CD4-positive, alpha-beta memory T cell (primary cell): Measurements from ENCODE around the gene PCP2. TPM values are rescaled to one million over a fixed set of nuclear protein-coding genes. Genes with fewer than 3 reads are reported as not detected.

Source experiments
- CTCF ChIA-PET: fragments of 350-600 bp; sonication (Branson Sonifier 250); formaldehyde crosslinking; loops from one replicate; lab custom pipeline; 2021; ENCODE audit warnings: inconsistent platforms; ENCODE audit not compliant: partially characterized antibody; lab: Charles Lee
- POLR2A ChIA-PET: fragments of 350-600 bp; sonication (Branson Sonifier 250); formaldehyde crosslinking; loops from one replicate; lab custom pipeline; 2021; ENCODE audit not compliant: partially characterized antibody; lab: Charles Lee
- DNase-seq, 5 donors: peaks; one replicate each; pipeline versions ENCODE4 v3.0.0 to v3.0.0-alpha.2; 2020 to 2022; ENCODE audit warnings: mixed read lengths in 1 of 5
- H3K27ac ChIP-seq: one replicate; pipeline ENCODE4 v1.7.0; 2013; ENCODE audit warnings: low read depth, low read length
- H3K27me3 ChIP-seq: 2 replicates; pipeline ENCODE4 v1.7.0; 2013; ENCODE audit warnings: mild to moderate bottlenecking, low read length, moderate library complexity; ENCODE audit not compliant: insufficient read depth
- H3K36me3 ChIP-seq: 2 replicates; pipeline ENCODE4 v1.7.0; 2013; ENCODE audit warnings: mild to moderate bottlenecking, low read length, moderate library complexity; ENCODE audit not compliant: insufficient read depth
- H3K4me1 ChIP-seq: 2 replicates; pipeline ENCODE4 v1.7.0; 2013; ENCODE audit warnings: mild to moderate bottlenecking, low read length, moderate library complexity; ENCODE audit not compliant: insufficient read depth
- H3K4me3 ChIP-seq, 2 donors: one replicate each; pipeline ENCODE4 v1.7.0; 2013; ENCODE audit warnings: low read length in 2 of 2, mild to moderate bottlenecking in 1 of 2
- H3K9me3 ChIP-seq, 2 donors: one replicate each; pipeline ENCODE4 v1.7.0; 2013; ENCODE audit warnings: low read length in 2 of 2, control low read depth in 1 of 2; ENCODE audit not compliant: control insufficient read depth in 1 of 2
- H3K27ac Mint-ChIP-seq, 7 donors: one replicate each; pipeline ENCODE4 v1.8.0; 2020 to 2021; ENCODE audit warnings: mixed read lengths in 7 of 7, mild to moderate bottlenecking in 6 of 7, inconsistent platforms in 3 of 7, moderate library complexity in 3 of 7
- H3K27me3 Mint-ChIP-seq, 2 donors: one replicate each; pipeline ENCODE4 v1.8.0; 2020 to 2021; ENCODE audit warnings: mixed read lengths in 2 of 2
- H3K36me3 Mint-ChIP-seq, 2 donors: one replicate each; pipeline ENCODE4 v1.8.0; 2020 to 2021; ENCODE audit warnings: mixed read lengths in 2 of 2, inconsistent platforms in 1 of 2, mild to moderate bottlenecking in 1 of 2
- H3K4me1 Mint-ChIP-seq, 4 donors: one replicate each; pipeline ENCODE4 v1.8.0; 2020 to 2021; ENCODE audit warnings: mixed read lengths in 4 of 4, mild to moderate bottlenecking in 1 of 4
- H3K4me3 Mint-ChIP-seq, 8 donors: one replicate each; pipeline ENCODE4 v1.8.0; 2020 to 2021; ENCODE audit warnings: mixed read lengths in 8 of 8, mild to moderate bottlenecking in 7 of 8, moderate library complexity in 6 of 8, inconsistent platforms in 3 of 8
- H3K9me3 Mint-ChIP-seq, 8 donors: one replicate each; pipeline ENCODE4 v1.8.0; 2020 to 2021; ENCODE audit warnings: mixed read lengths in 8 of 8, mild to moderate bottlenecking in 5 of 8, inconsistent platforms in 3 of 8, moderate library complexity in 1 of 8
- intact Hi-C: fragments of 100-400 bp; cut with micrococcal nuclease; formaldehyde crosslinking; loops from one replicate; pipeline ENCODE4 v1.15.1; 2023
- polyA plus RNA-seq, 2 donors: library from polyadenylated mRNA; unstranded; fragments of 300-500 nt; fragmentation: Illumina TruSeq; gene quantifications; one replicate each; pipeline ENCODE4 v1.2.3, GENCODE V29; 2021
- total RNA-seq, 2 experiments: library from RNA; stranded (reverse); gene quantifications; one replicate each; pipeline ENCODE4 v1.2.3, GENCODE V29; 2021

PCP2 gene
- total and polyA plus RNA-seq, 4 experiments from 2014 or later: 0.96 to 6.4 (median 3.4) TPM

DNA sequence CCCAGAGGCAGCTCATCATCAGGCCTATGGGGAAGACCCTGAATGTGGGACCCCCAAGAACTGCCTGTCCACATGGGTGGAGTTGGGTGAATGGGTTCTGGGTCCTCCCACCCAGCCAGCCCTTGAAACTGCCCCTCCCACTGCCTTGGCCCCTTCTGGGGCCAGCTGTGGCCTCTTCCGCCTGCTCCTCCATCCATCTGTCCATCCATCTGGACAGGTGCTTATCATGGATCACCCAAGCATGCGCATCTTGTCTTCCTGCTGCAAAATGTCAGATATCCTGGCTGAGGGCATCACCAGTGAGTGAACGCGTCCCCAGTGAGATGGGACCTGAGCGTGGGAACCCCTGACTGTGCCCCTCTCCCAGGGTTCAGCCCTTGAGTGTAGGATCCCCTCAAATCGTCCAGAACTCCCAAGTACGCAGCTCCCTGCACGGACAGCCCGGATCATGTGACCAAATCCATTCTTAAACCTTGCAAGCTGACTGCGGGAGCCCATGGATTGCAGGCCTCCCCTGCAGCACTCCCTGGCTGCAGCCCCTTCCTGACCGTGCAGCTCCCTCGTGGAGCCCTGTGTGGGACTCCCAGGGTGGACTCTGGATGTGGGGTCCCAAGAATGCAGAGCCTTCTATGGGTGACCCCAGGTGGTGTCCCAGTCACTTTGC, 5.4 kb upstream of the PCP2 start:
- Histone ChIP-seq H3K4me1 (peaks cover 36% of the 10 kb centered on the region), H3K36me3 (peaks cover 16% of the 10 kb centered on the region), H3K9me3 (no peaks in the 10 kb centered on the region), H3K27me3 (no peaks in the 10 kb centered on the region), H3K4me3 (no peak overlapping the region), H3K27ac (no peak overlapping the region)
- Mint-ChIP-seq H3K27me3 (no peaks in the 10 kb centered on the region), H3K9me3 (no peaks in the 10 kb centered on the region), H3K36me3 (peaks cover 7 to 11% of the 10 kb centered on the region in 2 donors), H3K4me3 (peak overlapping the region in 7 of 8 donors; percentile 14 to 61 (median 41)), H3K27ac (peak overlapping the region in 4 of 7 donors; percentile 28 to 90 (median 60)), H3K4me1 (peaks cover 20 to 50% (median 34%) of the 10 kb centered on the region in 4 donors)
- CTCF ChIA-PET: no interaction called here
- intact Hi-C loops: no loop called here
- peak in 1 of 5 donors; percentile 33 for DNase-seq
- POLR2A ChIA-PET: interaction anchor here (1.7 to 3.1 kb wide), 3 partner anchors 9 to 282 kb away, joined by 4 to 15 read pairs (median 5); partner anchors contain the start of genes PET100, SNAPC2 and XAB2

DNA sequence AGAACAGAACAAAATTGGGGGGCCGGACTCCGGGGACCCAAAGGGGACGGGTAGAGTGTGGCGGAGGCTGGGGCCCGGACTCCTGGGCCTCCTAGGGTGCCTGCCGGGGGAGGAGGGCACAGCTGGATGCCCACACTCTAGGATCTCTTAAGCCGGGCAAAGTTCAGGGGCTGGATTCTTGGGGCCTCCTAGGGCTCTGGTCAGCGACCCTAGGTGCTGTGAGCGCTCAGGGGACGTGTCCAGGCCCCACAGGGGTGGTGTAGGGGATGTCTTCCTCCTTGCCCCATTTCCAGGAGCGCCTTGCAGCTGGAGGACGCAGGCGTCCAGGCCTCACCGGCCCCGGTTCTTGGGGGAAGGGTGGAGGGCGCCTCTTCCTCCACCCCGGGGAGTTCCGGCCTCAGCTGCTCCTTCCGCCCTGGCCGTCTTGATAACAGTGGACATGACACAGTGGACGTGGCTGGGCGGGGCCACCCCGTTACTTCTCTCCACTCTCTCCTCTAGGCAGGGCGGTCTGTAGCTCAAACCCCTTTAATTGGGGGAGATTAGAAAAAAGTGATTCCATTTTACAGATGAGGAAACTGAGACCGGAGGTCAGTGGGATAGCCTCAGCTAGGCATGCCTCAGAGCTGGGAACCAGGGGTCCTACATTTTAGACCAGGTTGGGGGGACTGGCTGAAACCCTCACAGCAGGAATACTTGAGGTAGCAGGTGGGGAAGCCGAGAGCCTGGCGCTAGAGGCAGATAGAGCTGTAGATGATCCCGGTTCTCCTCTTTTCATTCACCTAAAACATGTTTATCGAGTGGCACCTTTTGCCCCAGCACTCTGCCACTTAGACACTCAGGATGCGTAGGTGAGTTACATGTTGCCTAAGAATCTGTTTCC, 4.1 kb upstream of the PCP2 start:
- POLR2A ChIA-PET: interaction anchor here (0.7 to 3.1 kb wide), 11 partner anchors 8 to 306 kb away, joined by 3 to 15 read pairs (median 4); partner anchors contain the start of genes PET100, RETN, SNAPC2 and TIMM44
- no peaks in the 10 kb centered on the region for H3K9me3 Mint-ChIP-seq
- H3K9me3 ChIP-seq: no peaks in the 10 kb centered on the region
- CTCF ChIA-PET: interaction anchor here (0.8 to 1.3 kb wide), 5 partner anchors 8 to 162 kb away, joined by 3 to 7 read pairs (median 3); partner anchors contain the start of genes PET100, TRAPPC5 and XAB2
- peak overlapping the region; percentile 82 to 89 (median 84) for H3K4me3 Mint-ChIP-seq
- H3K4me1 Mint-ChIP-seq: peaks cover 20 to 50% (median 34%) of the 10 kb centered on the region in 4 donors
- H3K36me3 ChIP-seq: peaks cover 13% of the 10 kb centered on the region
- peak overlapping the region; percentile 36 to 74 for H3K4me3 ChIP-seq
- peak in 2 of 5 donors; percentile 23 for DNase-seq
- peaks cover 36% of the 10 kb centered on the region for H3K4me1 ChIP-seq
- H3K27ac ChIP-seq: peak overlapping the region; percentile 77
- H3K27me3 Mint-ChIP-seq: no peaks in the 10 kb centered on the region
- intact Hi-C loops: loop anchor here (1.0 to 2.0 kb wide), 3 partner anchors 8 to 103 kb away; partner anchors contain the start of genes PET100, PNPLA6, TRAPPC5 and XAB2
- no peaks in the 10 kb centered on the region for H3K27me3 ChIP-seq
- H3K36me3 Mint-ChIP-seq: peaks cover 7 to 16% of the 10 kb centered on the region in 2 donors
- H3K27ac Mint-ChIP-seq: peak overlapping the region; percentile 82 to 95 (median 94)

GRCh38 chr19:7636691-7637373, 3.3 kb upstream of the PCP2 start, which contains the start of gene STXBP2:
Gene STXBP2 (plus strand): TSS chr19:7637110. CDS start chr19:7637150, 40 bp downstream.
- no peaks in the 10 kb centered on the region for H3K27me3 ChIP-seq
- H3K27ac ChIP-seq: peak within 1 kb of the TSS; percentile 77
- Mint-ChIP-seq H3K36me3 (peaks cover 7 to 19% of the 10 kb centered on the region in 2 donors), H3K27ac (peak within 1 kb of the TSS; percentile 84 to 95 (median 94)), H3K27me3 (no peaks in the 10 kb centered on the region), H3K4me1 (peaks cover 20 to 52% (median 34%) of the 10 kb centered on the region in 4 donors), H3K9me3 (no peaks in the 10 kb centered on the region), H3K4me3 (peak within 1 kb of the TSS; percentile 82 to 89 (median 84))
- H3K9me3 ChIP-seq: no peaks in the 10 kb centered on the region
- peak within 1 kb of the TSS; percentile 42 to 74 for H3K4me3 ChIP-seq
- CTCF ChIA-PET: interaction anchor here (1.3 kb wide), 1 partner anchor 44 kb away, joined by 7 read pairs; the partner anchor contains the start of gene TRAPPC5
- POLR2A ChIA-PET: interaction anchor here (0.7 to 3.1 kb wide), 7 partner anchors 7 to 307 kb away, joined by 3 to 15 read pairs (median 5); partner anchors contain the start of genes PET100, RETN, TIMM44 and XAB2
- peak; percentile 91 to 93 (median 92) for DNase-seq
- H3K4me1 ChIP-seq: peaks cover 36% of the 10 kb centered on the region
- H3K36me3 ChIP-seq: peaks cover 12% of the 10 kb centered on the region
- intact Hi-C loops: loop anchor here (1.0 to 2.0 kb wide), 3 partner anchors 8 to 102 kb away; partner anchors contain the start of genes PET100, PNPLA6, TRAPPC5 and XAB2

DNA sequence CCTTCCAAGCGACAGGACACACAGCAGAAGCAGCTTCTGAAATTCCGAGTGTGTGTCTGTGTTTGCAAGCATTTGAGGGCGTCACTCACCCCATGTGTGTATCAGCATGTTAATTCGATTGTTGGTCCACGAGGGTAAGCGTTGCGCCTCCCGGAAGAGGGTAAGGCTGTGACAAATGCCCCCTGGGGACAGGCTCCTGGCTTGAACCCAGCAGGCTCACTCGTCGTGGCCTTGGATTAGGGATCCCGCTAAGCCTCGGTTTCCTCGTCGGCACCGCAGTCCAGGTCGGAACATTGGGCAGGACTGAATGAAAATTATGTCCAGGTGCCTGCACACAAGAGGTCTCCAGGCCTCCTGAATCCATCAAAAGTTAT, 2.8 kb upstream of the PCP2 start:
- H3K4me3 ChIP-seq: peak overlapping the region; percentile 26 to 42
- DNase-seq: peak in 1 of 5 donors; percentile 36
- Mint-ChIP-seq H3K27me3 (no peaks in the 10 kb centered on the region), H3K27ac (peak overlapping the region in 6 of 7 donors; percentile 84 to 95 (median 94)), H3K9me3 (no peaks in the 10 kb centered on the region), H3K4me3 (peak overlapping the region; percentile 82 to 89 (median 84)), H3K4me1 (peaks cover 20 to 55% (median 34%) of the 10 kb centered on the region in 4 donors), H3K36me3 (peaks cover 7 to 21% of the 10 kb centered on the region in 2 donors)
- POLR2A ChIA-PET: no interaction called here
- intact Hi-C loops: loop anchor here (2.0 kb wide), 1 partner anchor 102 kb away; the partner anchor contains the start of gene PNPLA6
- peaks cover 14% of the 10 kb centered on the region for H3K36me3 ChIP-seq
- peaks cover 36% of the 10 kb centered on the region for H3K4me1 ChIP-seq
- peak overlapping the region; percentile 77 for H3K27ac ChIP-seq
- no peaks in the 10 kb centered on the region for H3K9me3 ChIP-seq
- CTCF ChIA-PET: interaction anchor here (1.3 kb wide), 2 partner anchors 16 to 68 kb away, joined by 4 to 5 read pairs; no protein-coding TSS in a partner anchor
- no peaks in the 10 kb centered on the region for H3K27me3 ChIP-seq

DNA sequence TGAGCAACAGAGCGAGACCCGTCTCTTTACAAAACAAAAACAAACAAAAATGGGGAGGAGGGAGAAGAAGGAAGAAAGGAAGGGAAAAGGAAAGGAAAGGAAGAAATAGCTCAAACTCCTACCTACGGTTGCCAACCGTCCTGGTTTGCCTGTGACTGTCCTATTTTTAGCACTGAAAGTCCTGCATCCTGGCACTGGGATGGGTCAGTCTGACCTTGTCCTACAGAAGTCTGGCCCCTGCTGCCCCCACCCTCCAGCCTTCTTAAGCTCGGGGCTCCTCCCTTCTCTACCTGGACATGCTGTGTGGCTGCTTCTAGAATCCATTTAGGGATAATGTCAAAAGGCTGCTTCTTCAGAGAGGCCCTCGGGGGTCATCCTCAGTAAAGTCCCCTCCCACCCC, 2.2 kb upstream of the PCP2 start:
- H3K27ac ChIP-seq: no peak overlapping the region
- ChIA-PET POLR2A (no interaction called here), CTCF (interaction anchor here (1.3 kb wide), 2 partner anchors 17 to 67 kb away, joined by 4 to 5 read pairs; no protein-coding TSS in a partner anchor)
- Mint-ChIP-seq H3K27ac (peak overlapping the region in 4 of 7 donors; percentile 24 to 89 (median 84)), H3K4me1 (peaks cover 22 to 59% (median 36%) of the 10 kb centered on the region in 4 donors), H3K36me3 (peaks cover 7 to 21% of the 10 kb centered on the region in 2 donors), H3K9me3 (peaks cover 0 to under 1% (median 0%) of the 10 kb centered on the region in 8 donors), H3K27me3 (no peaks in the 10 kb centered on the region), H3K4me3 (peak overlapping the region in 7 of 8 donors; percentile 63 to 87 (median 71))
- peaks cover 11% of the 10 kb centered on the region for H3K36me3 ChIP-seq
- intact Hi-C loops: loop anchor here (2.0 kb wide), 1 partner anchor 101 kb away; the partner anchor contains the start of gene PNPLA6
- peaks cover 41% of the 10 kb centered on the region for H3K4me1 ChIP-seq
- no peak overlapping the region for H3K4me3 ChIP-seq
- H3K9me3 ChIP-seq: no peaks in the 10 kb centered on the region
- no peaks in the 10 kb centered on the region for H3K27me3 ChIP-seq
- DNase-seq: no peak
